NCI-H2081 treated with DMSO at 0.1 percent for 48 hours (cell line): ENCODE measurements around the gene G6PC2.
"Not testable (repeated sequence)": the region's sequence is repeated elsewhere in the genome, so short reads cannot be mapped to it uniquely, and the experiment has no call there.

Source experiments
- DNase-seq: peaks from one replicate; lab custom pipeline; 2025; lab: John Stamatoyannopoulos, UW

G6PC2 gene

DNA sequence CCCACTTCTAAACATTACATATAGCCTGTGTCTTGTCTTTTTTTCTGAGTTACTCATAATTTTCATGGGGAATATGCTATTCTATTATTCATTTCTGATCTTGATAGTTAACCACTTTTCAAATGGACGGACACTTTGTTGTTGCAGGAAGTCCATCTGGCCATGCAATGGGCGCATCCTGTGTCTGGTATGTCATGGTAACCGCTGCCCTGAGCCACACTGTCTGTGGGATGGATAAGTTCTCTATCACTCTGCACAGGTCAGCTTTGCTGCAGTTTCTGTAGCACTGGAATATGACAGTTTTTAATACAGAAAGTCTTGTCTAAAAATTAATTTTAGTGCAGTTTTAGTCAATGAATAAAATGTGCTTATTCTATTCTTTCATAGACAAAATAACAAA lies 3.3 kb downstream of the G6PC2 start:
- no peak for DNase-seq

DNA sequence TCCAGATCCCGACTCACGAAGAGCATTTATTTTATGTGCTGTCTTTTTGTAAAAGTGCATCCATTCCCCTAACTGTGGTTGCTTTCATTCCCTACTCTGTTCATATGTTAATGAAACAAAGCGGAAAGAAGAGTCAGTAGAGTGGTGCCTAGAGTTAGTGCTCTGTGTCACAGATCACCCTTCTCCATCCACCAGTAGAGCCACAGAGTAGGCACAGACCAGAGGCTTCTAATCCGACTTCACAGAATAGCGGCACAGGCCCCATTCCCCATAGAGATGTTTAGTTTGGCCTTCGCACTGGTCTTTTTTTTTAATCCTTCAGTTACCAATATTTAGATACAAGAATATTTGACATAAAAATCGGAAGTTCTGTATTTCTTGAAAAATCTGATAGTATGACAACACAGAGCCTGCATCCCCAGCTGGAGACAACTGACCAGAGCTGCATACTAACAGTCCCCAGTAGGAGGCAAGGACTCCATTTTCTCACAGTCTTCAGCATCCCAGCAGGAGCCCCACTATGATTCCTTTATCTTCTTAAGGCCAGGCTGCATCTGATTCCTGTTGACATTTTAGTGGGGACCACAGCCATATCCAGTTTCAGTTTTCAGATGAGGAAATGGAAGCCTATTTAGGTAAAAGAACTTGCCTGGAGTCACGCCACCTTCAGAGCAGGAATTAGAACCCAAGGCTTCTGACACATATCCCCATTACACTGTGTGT lies 7.0 kb downstream of the G6PC2 start:
- DNase-seq, result no peak

DNA sequence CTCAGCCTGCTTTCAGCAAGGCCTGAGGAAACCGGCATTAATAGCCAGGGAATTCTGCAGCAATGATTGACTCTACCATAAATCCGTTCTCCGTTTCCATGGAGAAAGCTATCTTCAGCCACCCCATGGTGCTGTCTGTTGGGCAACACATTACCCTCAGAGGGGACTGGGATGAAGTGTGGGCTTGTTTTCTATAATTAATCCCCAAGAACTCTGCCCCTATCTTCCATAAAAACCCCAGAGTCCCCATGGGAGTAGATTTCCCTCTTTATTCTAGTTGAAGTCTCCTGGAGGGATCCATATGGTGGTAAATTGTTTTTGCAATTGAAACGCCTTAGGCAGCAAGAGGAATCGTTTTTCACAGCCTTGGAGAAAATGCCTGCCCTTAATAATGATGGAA lies 9.2 kb downstream of the G6PC2 start:
- DNase-seq, result no peak

DNA sequence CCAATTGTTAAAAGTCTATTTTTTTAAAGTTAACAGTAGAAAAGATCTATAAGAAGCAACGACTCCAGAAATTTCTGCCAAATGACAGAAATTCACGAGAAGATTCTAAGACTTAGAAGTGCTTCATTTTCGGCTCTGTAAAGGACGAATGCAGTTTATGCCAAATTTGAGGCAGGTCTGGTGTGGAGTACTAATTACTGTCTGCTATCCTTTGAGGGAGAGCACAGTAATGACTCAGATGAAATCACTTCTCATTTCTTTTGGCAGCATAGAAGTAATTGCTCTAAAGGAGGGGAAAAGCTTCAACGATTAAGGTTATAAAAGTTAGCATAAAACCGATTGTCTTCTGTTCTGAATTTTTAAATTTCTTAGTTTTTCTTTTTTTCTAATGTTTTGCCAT lies 11.4 kb downstream of the G6PC2 start:
- DNase-seq, result no peak

DNA sequence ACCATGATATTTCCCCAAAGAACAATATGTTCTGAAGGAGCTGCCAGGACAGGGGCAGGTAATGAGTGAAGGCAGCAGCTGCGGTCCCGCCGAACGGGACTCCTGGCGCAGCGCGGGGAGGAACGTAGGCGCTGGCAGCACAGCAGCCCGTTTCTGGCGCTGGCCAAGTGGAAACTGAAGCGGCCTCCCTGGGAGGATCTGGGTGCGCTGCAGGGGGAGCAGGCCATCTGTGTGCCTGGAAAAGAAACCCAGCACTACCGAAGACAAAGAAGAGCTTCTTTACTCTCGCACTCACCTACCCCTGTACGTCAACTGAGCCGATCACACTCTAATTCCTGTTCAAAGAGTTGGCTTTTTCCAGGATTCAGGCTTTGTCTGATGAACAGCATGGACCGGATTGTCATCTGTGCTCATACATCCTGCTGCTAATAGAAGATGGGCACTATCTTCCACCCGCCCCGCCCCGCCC lies 11.8 kb downstream of the G6PC2 start:
- DNase-seq, result no peak

DNA sequence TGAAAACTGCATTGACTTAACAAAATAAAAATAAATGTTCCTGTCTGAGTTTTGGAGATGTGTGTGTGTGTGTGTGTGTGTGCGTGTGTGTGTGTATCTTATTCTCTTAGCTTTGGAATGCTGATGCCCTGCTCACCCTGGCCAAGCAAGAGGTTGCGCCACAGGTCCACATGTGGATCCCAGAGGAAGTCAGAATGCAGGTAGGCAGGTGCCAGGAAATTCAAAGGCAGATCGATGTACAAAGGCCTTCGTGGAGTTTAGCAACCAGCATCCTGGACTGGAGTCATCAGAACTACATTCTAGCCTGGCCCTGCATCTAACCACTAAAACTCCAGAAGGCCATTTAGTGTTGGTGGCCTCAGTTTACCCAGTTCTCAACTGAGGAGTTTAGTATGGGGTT lies 12.4 kb downstream of the G6PC2 start:
- no peak for DNase-seq

DNA sequence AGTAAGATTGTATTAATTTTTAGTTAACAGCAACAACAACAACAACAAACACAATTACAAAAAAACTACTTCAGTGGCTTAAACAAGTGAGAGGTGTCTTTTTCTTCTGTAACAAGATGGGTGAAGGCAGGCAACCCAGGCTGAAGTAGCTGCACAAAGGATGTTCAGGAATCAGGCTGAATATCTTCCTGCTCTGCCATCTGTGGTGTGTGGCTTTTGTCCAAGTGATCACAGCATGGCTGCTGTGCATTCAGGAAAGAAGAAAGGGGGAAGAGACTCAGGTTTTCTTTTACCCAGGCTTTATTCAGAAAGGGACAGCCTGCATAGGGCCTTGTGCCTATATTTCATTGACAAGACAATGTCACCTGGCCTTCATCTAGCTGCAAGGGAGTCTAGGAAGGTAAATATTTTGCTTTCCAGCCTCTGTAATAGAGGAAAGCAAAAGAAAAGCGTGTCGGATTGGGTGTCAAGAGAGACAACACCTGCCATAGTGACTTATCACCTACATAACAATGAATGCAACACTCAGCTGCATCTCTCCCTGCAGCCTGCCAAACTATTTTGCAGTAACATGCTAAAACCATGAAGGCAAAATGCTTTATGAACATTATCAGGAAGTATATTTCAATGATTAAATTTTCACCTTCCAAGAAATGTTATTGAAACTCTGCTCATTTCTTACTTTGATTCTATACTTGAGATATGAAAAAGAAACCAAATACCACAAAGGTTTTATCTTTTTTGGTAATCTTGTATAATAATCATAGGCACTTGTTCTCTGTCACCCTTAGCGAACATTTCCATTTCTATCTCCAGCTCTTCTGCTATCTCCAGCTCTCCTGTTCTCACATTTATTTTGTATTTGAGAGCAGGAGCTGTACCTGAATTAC lies 14.6 kb downstream of the G6PC2 start:
- no peak for DNase-seq

DNA sequence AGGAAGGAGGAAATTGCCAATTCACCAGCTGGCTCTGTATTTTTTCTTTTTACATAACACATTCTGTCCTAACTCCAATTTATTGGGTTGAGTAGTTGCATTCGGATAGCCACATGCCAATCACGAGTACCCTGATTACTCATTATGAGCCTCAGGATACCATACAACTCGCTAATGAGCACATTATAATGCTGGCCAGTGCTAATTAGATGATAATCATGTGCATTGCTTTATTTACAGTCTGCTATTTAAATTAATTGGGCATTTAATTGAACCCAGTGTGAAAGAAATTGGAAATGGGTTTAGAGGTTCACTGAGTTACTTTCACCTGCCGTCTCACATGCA lies 15.2 kb downstream of the G6PC2 start:
- no peak for DNase-seq

DNA sequence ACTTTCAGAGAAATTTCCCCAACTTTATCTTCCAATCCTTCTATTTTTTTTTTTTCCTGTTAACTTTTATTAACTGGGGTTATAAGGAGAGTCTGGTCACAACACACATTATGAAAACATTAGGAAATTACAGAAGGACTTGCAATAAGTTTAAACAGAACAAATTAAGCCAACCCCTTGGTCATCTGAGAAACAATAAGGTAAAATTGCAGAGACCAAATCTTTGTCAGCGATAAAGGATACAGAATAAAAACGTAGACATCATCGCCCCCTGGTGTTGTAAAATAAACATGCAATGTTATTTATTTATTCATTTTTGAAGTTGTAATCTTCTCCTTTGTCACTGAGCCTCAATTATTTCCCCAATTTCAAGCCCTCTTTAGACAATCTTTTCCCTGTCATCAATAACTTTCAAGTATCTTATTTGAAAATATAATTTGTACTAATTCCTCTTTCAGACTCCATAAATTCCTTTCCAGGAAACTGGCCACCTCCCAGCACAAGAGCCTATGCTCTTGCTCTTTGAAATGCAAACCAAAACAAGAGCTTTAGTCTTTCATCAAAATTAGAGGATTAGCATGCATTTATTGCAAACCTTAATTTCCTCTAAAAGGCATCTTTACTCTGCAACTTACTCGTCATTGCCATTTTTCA lies 19.5 kb downstream of the G6PC2 start:
- DNase-seq, result peak; percentile 20

DNA sequence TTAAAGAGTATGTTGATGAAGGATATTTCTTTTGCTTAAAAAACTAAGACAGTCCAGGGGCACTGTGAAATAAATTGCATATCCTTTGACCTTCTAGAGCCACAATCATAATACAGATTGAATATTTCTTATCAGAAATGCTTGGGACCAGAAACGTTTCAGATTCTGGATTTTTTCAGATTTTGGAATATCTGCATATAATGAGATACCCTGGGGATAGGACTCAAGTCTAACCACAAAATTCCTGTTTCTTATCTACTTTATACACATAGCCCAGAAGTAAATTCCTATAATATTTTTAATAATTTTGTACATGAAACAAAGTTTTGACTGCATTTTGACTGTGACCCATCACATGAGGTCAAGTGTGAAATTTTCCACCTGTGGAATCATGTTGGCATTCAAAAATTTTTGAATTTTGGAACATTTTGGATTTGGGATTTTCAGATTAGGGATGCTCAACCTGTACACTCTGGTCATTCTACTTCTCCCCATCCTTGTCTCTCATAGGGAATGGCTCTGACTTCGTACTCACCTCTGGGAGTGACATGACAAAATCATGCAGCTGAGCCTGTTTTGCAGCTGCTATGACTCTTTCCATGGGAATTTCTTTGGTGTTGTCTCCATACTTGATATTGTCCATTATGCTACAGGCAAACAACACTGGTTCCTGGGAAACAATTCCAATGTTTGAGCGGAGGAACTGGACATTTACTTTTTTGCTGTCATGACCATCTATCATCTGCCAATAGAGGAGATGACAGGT lies 25.7 kb downstream of the G6PC2 start:
- no peak for DNase-seq

DNA sequence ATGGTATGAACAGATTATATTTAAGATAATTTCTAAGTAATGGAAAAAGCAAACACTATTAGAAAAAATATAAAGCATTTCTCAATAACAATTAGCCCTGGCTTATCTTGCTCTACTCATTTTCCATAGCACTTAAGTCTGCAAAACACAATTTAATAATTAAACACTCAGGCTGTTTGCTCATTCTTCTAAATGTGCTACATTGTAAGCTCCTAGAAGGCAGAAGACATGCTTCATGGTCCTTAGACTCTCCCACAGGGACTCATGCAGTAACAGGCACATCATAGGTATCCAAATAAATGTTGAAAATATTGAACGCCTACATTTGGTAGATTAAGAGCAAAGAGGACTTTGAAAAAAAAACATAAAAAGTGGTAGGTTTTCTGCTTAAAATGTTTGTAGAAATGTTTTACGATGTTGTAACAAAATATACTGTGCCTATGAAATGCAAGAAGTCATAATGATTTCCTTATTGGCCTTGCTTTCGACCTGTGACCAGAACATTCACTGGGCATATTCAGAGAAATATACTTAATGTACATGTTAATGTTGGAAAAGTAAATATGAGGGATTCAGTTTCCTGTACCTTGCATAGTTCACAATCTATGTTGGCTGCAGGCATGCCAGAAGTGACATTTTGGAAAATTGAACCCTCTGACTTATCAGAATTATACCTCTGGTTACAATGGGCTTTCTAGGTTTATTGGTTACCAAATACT lies 27.2 kb downstream of the G6PC2 start:
- no peak for DNase-seq

DNA sequence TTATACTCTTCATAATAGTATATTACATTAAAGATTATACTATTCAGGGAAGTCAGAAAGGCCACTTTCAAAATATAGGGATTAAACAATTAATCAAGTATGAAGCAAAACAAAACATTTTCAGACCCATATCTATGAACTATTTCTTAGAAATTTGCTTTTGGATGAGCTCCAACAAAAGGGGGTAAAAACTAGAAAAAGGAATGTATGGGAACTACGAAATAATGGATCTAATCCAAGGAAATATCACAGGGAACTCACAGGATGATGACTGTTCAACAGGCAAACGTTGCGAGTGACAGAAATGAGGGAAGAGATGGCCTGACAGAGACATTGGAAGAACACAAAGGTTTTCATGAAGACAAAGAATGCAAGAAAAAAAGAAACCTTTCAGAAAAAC lies 27.9 kb downstream of the G6PC2 start:
- no peak for DNase-seq

DNA sequence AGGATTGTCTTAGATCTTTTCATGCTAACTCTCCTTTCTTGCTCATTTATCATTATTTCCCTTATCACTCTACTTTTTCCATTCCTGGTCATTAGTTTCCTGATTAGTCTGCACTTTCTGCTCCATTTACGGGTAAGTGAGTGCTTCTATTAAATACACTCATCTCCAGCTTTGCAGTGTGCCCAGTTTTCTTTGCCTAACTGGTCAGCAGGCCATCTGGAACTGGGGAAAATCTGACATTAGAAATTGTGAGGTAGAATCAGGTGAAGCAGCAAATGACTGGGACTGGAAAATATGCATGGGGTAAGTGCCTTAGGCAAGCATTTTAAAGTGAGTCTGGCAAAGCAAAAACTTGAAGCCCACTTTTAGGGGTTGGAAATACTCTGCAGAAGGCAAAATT lies 29.2 kb downstream of the G6PC2 start:
- no peak for DNase-seq

DNA sequence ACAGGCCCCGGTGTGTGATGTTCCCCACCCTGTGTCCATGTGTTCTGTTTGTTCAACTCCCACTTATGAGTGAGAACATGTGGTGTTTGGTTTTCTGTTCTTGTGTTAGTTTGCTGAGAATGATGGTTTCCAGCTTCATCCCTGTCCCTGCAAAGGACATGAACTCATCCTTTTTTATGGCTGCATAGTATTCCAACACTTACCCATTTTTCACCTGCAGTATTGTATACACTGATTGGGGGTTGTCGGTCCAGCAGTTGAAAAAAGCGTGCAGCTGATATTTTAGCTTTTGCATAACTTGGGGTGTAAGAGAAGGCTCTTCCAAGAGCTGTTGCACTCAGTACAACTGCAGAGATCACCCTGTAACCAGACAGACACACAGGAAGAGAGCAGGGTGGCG lies 31.1 kb downstream of the G6PC2 start:
- not testable (repeated sequence) for DNase-seq

DNA sequence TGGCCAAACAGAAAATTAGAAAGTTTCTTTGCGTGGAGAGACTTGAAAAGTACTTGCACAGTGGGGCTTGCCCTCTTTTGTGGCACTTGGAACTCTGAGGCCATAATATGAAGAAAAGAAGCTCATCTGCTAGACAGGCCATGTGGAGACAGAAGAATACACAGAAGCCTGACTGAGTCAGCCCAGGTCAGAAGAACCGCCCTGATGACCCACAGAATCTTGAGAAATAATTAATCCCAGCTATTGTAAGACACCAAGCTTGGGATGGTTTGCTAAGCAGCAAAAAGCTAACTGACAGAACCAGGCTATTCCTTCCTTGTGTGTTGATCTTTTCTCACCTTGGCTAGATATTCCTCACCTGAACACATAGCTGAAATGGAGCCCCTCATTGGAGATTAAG lies 33.7 kb downstream of the G6PC2 start:
- DNase-seq, result no peak

DNA sequence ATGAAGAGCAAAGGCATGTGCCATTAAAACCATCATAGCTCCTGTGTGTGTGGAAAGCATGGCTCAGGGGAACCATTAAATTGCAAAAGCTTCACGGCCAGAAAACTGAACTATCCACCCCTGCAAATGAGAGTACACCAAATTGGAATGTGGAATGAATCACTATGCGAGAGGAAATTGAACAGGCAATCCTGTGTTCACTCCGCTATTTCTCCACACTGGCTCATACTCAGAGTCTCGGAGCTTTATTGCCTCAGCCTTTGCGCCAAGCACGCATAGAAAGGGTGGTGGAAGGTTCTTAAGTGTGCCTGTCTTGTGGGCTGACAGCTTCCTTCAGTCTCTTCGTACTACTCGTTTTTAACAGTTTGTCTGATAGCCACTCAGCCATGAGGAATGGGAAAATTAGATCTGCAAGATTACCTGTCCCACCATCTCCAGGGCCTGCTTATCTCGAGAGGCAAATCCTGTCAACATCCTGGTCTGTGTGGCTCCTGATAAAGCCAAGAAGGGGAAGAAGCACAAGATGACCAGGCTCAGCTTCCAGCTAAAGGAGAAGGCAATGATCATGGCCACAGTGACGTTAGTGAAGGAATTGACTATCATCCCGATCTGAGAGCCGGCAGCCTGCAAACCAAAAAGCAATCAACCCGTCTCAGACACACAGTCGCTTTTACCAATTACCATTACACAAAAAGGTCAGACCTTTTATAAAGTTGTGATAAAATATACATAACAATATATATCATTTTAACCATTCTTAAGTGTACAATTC lies 34.9 kb downstream of the G6PC2 start:
- DNase-seq, result no peak

DNA sequence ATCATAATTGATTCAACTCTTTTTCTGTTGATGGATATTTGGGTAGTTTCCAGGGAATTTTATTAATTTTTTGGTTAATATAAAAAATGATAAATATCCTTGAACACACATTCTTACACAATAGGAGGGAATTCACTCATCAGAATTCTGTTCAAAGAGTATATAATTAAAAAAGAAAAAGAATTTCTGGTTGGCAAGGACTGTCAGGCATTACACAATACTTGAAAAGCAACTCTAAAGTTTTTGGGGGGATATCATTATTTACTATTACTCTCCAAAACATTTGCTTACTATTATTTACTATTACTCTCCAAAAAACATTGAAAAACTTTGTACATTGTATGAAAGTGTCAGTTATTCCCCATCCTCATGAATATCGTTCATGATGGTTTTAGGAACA lies 38.0 kb downstream of the G6PC2 start:
- DNase-seq, result no peak

DNA sequence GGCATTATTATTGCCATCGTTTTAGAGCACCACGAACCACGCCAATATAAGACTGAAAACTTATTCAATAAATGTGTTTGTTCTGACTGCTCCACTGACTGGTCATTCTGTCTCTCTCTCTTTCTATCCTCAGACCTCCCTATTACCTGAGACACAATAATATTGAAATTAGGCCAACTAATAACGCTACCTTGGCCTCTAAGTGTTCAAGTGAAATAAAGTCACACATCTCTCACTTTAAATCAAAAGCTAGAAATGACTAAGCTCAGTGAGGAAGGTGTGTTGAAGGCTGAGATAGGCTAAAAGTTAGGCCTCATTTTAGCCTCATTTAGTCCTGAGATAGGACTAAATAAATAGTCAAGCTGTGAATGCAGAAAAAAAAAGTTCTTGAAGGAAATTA lies 38.8 kb downstream of the G6PC2 start:
- DNase-seq, result no peak

DNA sequence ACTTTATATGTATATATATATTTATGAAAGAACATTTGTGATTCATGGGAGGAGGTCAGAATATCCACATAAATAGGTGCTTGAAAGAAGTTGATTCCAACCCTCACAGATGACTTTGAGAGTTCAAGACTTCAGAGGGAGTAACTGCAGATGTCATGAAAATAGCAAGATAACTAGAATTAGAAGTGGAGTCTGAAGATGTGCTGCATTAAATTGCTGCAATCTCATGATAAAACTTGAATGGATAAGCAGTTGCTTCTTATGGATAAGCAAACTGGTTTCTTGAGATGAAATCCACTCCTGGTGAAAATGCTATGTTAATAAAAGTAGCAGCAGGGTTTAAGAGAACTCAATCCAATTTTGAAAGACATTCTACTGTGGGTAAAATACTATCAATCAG lies 40.2 kb downstream of the G6PC2 start:
- DNase-seq, result no peak

DNA sequence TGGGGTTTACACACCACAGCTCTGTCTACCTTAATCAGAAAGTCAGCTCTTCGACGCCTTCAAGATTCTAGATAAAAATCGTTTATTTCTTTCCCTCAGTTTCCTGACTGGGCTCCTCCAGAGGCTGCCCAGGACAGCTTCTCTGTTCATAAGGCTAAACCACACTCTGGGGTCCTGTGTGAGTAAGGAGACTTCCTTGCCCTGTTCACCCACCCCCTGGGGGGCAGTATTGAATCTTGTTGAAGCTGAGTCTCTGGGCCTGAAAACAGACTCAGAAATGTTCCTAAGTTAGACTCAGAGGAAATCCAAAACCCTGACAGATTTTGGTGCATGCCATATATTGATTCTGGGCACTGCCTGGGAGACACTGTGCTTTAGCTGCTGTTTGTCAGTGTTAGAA lies 43.0 kb downstream of the G6PC2 start:
- DNase-seq, result no peak

DNA sequence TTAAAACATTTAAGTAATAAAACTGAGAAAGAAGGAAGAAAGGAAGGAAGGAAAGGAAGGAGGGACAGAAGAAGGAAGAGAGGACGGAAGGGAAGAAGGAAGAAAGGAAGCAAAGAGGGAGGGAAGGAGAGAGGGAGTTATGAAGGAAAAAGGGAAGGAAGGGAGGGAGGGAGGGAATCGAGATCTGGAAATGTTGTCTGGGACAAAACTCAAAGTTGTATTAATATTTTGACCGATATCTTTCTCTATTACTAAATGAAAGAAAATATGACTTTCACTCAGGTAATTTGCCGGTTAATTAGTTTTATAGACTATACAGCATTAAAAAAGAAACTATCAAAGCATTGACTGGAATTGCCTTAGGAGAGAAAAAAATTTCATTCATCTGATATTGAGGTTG lies 44.4 kb downstream of the G6PC2 start:
- no peak for DNase-seq
